Measurements from ENCODE around the gene EXT2.

The EXT2 gene

DNA sequence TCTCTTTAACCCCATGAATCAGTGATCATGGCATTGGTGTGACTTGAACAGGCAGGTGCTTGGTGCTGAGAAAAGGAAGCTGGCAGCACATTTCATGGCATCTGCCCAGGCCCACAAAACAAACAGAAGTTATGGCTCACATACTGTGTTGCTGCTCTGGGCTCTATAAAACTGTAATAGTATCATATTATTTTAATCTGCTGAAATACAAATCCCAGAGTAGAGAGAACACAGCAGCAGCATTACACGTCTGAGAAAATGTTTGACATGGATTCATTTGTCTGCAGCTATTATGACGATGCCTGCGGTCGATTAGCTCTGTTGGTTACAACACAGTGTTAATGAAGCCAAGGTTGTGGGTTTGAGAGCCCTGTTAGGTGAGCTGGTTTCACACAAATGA, 133.6 kb downstream of the EXT2 start:
- TF ChIP-seq, protein P1, sequence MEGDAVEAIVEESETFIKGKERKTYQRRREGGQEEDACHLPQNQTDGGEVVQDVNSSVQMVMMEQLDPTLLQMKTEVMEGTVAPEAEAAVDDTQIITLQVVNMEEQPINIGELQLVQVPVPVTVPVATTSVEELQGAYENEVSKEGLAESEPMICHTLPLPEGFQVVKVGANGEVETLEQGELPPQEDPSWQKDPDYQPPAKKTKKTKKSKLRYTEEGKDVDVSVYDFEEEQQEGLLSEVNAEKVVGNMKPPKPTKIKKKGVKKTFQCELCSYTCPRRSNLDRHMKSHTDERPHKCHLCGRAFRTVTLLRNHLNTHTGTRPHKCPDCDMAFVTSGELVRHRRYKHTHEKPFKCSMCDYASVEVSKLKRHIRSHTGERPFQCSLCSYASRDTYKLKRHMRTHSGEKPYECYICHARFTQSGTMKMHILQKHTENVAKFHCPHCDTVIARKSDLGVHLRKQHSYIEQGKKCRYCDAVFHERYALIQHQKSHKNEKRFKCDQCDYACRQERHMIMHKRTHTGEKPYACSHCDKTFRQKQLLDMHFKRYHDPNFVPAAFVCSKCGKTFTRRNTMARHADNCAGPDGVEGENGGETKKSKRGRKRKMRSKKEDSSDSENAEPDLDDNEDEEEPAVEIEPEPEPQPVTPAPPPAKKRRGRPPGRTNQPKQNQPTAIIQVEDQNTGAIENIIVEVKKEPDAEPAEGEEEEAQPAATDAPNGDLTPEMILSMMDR (IDR thresholded peaks at IDR 0.05; ENCODE audit: control extremely low read depth, extremely low read depth, low read depth, missing control alignments): no peak
- ChIA-PET CTCF (interaction anchor here (0.9 kb wide), 1 partner anchor 10 kb away, joined by 3 read pairs; no protein-coding TSS in a partner anchor), POLR2A (no interaction called here)
- DNase-seq (ENCODE audit: extremely low spot score): no peak

DNA sequence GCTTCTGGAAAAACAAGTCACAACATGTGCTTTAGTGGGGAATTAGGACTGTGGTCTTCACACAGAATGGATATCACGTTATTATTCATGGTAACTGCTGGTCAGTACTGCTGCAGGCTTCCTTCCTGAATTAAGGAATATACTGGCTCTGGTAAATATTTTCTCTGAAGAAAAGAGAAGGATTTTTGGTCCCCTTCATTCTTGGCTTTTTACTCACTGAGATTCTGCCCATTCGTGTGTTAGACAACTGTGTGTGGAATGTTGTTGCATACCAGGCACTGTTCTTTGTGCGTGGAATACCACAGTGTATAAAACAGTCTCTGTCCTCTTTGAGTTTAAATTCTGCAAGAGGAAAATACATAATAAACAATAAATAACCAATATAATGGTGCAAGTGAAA, 134.1 kb downstream of the EXT2 start:
- POLR2A ChIA-PET: no interaction called here
- TF ChIP-seq, protein P1 (IDR thresholded peaks at IDR 0.05; ENCODE audit: control extremely low read depth, extremely low read depth, low read depth, missing control alignments): no peak
- CTCF ChIA-PET: interaction anchor here (0.9 kb wide), 1 partner anchor 9 kb away, joined by 3 read pairs; no protein-coding TSS in a partner anchor
- no peak for DNase-seq (ENCODE audit: extremely low spot score)

DNA sequence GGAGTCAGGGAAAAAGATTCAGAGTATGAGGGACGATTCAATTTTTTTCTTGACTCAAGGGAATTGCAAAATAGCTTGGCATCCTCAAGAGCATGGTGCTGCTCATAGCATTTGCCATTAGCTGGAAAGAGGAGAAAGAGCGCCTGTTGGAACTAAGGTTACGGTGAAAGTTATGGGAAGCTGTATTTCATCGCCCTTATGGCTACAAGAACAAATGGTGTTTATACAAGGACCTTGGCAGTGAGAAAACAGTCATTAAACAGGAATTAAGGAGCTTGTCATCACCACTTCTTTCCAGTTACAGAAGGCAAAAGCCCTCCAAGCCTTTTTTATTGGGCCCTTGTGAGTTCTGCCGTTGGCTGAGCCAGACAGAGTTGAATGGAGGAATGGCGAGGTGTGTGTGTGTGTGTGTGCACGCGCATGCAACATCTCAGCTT, 140.3 kb downstream of the EXT2 start:
- CTCF ChIA-PET: interaction anchor here (1.1 to 3.6 kb wide), 4 partner anchors 9 to 26 kb away, joined by 3 to 12 read pairs (median 3); no protein-coding TSS in a partner anchor
- no peak for DNase-seq (ENCODE audit: extremely low spot score)
- TF ChIP-seq, protein P1 (IDR thresholded peaks at IDR 0.05; ENCODE audit: control extremely low read depth, extremely low read depth, low read depth, missing control alignments): no peak
- POLR2A ChIA-PET: interaction anchor here (0.6 kb wide), 1 partner anchor 71 kb away, joined by 5 read pairs; no protein-coding TSS in a partner anchor

DNA sequence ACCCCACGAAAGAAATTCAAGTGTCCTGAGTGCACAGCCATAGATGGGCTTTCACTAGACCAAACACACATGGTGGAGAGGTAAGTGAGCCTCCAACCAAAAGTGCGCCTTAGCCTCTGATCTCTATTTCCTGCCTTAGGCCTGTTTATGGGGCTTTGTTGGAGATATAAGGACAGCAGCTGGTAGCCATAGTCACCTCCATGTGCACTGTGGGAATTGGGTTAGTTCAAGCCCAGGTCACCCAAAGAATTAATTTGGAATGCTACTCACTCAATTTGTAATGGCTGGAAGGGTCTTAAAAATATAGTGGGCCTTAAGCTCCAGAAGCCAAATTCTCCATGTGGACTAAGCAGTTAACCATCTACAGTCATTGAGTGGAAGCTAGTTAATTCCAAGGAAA, 140.8 kb downstream of the EXT2 start:
- TF ChIP-seq, protein P1 (IDR thresholded peaks at IDR 0.05; ENCODE audit: control extremely low read depth, extremely low read depth, low read depth, missing control alignments): no peak
- DNase-seq (ENCODE audit: extremely low spot score): no peak
- ChIA-PET POLR2A (no interaction called here), CTCF (interaction anchor here (0.9 to 3.6 kb wide), 3 partner anchors 9 to 103 kb away, joined by 3 to 12 read pairs (median 4); no protein-coding TSS in a partner anchor)

DNA sequence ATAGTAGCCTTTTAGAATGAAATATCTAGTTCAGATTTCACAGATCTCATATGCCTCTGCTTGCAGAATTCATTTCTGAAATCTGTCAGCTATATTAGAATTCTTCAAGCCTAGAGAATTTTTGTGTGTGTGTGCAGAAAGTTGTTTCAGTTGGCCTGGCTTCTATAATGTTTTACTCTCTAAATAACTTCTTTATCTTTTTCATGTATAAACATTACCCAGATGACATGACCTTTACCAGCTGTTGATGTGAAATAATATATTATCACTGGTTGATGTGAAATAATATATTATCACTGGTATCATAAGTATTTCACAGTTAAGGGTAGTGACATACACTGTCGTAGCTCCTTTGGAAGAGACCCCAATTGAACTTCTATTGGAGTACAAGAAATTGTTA, 141.7 kb downstream of the EXT2 start:
- DNase-seq (ENCODE audit: extremely low spot score): no peak
- ChIA-PET CTCF (interaction anchor here (1.6 to 3.6 kb wide), 2 partner anchors 10 to 17 kb away, joined by 4 to 12 read pairs; no protein-coding TSS in a partner anchor), POLR2A (no interaction called here)
- TF ChIP-seq, protein P1 (IDR thresholded peaks at IDR 0.05; ENCODE audit: control extremely low read depth, extremely low read depth, low read depth, missing control alignments): no peak

DNA sequence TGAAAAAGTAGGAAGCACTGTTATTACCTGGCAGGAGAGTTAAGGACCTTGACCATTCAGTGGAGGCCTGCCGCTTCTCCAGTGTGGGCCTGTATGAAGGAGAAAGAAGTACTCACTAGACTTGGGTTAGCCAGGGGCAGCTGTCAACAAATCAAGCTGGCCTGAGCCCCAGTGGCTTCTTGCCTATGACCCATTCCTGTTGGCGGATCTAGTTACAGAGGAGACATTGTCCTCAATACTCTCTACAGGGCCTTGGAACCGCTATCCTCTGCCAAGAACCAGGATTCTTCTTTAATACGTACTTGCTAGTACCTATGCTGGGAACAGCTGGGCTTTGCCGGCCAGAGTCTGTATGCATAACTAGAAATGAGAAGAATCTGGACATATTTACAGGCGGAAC, 146.4 kb downstream of the EXT2 start:
- TF ChIP-seq, protein P1 (IDR thresholded peaks at IDR 0.05; ENCODE audit: control extremely low read depth, extremely low read depth, low read depth, missing control alignments): no peak
- DNase-seq (ENCODE audit: extremely low spot score): no peak
- ChIA-PET POLR2A (no interaction called here), CTCF (interaction anchor here (3.4 kb wide), 1 partner anchor 9 kb away, joined by 13 read pairs; no protein-coding TSS in a partner anchor)

All from GM10248 (cell line).